ENCODE measurements around the gene CPSF4.
A peak's percentile ranks its signal among the peaks of the same experiment; 100 is the strongest.
"Not testable (repeated sequence)": the region's sequence is repeated elsewhere in the genome, so short reads cannot be mapped to it uniquely, and the experiment has no call there.

CPSF4 gene

DNA sequence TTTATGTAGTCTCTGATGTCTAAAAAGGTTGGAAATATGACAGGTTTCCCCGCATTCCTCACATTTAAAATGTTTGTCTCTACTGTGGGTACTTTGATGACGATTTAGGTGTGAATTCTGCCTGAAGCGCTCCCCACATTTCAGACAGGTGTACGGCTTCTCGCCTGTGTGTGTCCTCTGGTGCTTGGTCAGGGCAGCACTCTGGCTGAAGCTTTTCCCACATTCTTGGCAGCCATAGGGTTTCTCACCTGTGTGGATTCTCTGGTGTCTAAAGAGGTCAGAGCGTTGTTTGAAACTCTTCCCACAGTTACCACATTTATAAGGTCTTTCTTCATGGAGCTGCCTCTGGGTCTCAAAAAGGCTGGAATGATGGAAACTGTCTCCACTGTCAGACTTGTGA lies 55.1 kb downstream of the CPSF4 start:
- DNase-seq (ENCODE audit: low spot score) = no peak

DNA sequence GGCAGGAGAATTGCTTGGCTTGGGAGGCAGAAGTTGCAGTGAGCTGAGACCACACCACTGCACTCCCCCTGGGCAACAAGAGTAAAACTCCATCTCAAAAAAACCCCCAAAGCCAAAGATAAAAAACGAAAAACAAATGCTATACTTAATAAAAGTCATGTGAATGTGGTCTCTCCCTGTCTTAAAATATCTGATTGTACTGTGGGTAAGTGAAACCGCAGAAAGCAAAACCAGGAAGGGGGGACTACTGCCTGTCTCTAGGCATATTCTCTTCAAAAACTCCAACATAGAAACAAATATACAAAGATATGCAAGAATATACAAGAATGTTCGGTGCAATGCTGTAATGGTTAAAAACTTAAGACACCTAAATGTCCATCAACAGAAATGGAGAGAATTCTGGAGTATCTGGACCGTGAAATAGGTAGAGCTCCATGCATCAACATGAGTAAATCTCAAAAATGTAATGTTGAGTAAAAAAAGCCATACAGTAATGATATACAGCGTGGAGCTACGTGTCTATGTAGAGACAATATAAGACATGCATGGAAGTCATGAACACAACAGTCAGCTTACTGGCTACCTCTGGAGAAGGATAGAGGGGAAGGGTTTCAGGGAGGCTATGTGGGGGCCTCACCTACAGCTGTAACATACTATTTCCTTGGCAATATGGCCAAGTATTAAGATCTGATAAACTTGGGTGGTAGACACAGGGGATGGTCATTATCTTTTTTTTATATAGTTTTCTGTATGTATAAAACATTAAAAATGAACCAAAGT lies 59.2 kb downstream of the CPSF4 start:
- DNase-seq (ENCODE audit: low spot score) = no peak

DNA sequence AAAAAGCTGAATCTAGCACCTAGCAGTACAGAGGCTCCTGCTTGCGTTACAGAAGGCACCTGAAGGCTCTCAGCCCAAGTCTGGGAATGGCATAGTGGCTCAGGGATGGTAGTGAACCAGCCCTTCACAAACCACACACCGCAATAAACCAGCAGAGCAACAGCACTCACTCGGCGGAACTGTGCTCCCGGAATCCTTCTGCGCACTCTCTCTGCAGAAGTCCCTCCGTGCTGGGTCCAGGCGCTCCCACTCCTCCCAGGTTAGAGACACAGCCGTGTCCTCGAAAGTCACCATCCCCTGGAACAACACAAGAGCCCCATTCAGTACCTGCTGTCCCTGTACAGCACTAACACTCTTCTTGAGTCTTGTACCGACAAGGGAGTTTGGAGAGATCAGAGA lies 59.8 kb downstream of the CPSF4 start:
- no peak for DNase-seq (ENCODE audit: low spot score)

DNA sequence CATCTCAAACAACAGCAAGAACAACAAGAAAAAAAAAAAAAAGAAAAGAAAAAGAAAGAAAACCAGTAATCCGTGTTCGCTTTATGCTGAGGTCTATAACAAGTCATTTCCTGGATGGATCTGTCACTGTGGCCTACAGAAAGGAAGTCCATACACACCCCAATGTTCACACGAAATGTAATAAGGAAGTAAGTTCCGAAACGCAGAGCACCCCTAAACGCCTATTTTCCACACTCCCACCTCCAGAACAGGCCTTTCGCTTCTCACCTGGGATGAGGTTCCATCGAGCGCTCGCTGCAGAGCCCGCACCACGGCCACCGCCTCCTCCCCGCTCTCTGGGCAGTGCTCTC lies 60.6 kb downstream of the CPSF4 start:
- no peak for DNase-seq (ENCODE audit: low spot score)

DNA sequence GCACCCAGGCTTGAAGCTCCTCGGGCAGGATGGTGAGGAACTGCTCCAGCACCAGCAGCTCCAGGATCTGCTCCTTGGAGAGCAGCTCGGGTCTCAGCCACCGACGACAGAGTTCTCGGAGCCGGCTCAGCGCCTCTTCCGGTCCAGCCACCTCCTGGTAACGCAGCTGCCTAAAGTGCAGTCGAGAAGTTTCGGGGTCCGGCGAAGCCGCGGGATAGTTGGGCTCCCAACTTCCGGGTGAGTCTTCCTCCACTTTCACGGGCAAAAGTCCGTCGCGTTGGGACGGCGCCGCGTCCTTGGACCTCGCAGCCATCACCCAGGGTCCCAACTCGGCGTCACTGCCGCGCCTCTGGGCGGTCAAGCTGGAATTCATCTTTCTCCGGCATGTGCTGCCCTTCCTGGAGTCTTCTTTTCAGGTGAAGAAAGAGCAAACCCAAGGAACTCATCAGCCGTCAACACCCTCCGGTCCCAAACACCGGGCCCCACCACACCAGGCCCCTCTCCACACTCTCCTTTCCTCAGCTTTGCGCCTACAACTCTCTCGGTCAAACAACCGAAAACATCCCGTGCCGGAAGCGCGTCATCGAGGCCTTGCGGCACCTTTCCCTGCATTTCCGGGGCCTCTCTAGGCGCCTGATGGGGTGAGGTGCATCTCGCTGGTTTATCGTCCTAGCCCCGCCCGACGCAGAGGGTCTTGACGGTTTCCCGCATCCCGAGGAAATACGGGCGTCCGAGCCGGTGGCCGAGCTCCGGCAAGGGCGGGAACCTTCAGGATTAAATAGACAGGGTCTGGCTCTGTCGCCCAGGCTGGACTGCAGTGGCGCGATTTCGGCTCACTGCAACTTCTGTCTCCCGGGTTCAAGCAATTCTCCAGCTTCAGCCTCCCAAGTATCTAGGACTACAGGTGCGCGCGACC lies 61.2 kb downstream of the CPSF4 start, which contains the start of gene ZNF394:
Gene ZNF394 (minus strand): TSS at position 561 of the 916 bp plus-strand sequence. CDS start 188 bp downstream, at position 373.
- DNase-seq (ENCODE audit: low spot score) = peak; percentile 89

DNA sequence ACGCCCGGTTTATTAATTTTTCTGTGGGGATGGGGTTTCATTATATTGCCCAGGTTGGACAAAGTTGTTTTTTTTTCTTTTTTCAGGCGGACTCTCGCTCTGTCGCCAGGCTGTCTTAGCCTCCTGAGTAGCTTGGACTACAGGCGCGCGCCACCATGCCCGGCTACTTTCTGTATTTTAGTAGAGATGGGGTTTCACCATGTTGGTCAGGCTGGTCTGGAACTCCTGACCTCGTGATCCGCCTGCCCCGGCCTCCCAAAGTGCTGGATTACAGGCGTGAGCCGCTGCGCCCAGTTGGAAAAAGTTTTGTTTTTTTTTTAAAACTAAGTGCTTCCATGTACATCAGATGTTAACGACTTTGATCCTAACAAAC lies 61.9 kb downstream of the CPSF4 start:
- no peak for DNase-seq (ENCODE audit: low spot score)

DNA sequence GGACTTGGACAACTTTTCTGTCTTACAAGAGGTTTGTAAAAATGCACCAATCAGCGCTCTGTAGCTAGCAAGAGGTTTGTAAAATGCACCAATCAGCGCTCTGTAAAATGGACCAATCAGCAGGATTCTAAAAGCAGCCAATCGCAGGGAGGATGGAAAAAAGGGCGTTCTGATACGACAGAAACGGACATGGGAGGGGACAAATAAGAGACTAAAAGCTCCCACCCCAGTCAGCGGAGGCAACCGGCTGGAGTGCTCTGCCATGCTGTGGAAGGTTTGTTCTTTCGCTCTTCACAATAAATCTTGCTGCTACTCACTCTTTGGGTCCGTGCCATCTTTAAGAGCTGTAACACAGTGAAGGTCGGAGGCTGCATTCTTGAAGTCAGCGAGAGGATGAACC lies 62.5 kb downstream of the CPSF4 start:
- DNase-seq (ENCODE audit: low spot score) = not testable (repeated sequence)

DNA sequence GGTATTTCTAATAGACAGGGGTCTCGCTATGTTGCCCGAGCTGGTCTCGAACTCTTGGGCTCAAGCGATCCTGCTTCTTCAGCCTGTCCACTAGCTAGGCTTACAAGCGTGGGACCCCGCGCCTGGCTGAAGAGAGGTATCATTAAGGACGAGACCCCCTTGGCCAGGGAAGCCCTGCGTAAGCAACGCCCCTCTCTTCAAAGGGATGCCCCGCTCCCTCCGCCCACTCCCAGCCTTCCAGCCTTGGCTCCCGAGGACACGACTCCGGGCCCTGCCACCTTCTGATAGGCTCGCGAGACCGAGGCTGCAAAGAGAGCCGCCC lies 65.5 kb downstream of the CPSF4 start:
- DNase-seq (ENCODE audit: low spot score) = peak; percentile 96

DNA sequence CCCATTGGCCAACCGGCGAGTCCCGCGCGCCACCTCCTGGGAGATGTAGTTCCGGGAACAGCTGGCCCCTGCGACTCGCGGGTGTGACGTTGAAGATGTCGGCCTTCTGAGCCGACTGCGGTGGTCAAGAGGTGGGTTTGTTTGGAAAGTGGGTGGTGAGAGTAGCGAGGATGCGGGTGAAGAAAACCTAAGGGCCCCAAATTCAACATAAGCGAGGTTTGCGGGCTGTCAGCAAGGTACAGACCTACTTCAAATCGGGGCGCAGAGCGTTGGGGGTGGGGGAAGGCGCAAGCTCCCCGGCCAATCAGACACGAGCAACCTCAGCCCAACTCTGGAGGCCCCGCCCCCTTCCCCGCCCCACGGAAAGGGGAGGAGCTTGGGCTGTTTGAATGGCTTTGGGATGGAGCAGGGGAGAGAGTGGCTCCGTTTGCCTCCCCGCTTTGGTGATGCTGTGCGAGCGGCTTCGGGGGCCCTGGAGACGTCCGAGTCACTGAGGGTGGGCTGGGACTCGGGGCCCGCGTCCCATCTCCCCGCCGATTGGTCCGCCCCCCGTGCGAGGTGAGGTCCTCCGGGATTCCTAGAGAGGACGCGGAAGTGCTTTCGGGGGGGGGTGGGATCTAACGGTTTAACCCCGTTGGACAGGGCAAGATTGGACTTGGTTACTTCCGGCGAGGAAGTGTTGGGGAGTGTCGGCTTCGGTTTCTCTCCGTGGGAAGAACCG lies 66.0 kb downstream of the CPSF4 start, which contains the start of gene ZKSCAN5:
Gene ZKSCAN5 (plus strand): TSS at position 60 of the 721 bp plus-strand sequence. CDS start 1,383 bp downstream, outside the sequence.
- DNase-seq (ENCODE audit: low spot score) = peak; percentile 94

DNA sequence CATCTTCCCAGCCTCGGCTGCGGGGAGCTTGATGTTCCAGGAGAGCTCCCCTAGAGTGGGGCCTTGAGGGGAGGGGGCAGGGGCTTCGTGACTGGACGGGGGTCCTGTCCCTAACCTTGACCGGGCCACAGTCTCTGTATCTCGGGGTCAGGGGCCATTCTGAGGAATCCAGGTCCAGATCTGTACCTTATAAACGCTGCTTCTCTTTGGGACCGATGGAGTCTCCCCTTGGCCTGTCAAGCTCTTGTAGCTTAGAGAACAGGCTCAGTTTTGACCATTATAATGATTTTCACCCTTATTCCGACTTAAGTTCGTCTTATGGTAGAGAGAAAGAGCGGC lies 66.5 kb downstream of the CPSF4 start:
- no peak for DNase-seq (ENCODE audit: low spot score)
